GM18861 (cell line): ENCODE results near the gene DST.

Source experiments
- ATAC-seq: cut with Tn5 transposase; IDR thresholded peaks from one replicate; pipeline ENCODE4 v1.9.1; 2021; ENCODE audit not compliant: unreplicated experiment

The DST gene

GRCh38 chr6:56486681-56487080 lies 156.0 kb downstream of the DST start:
- ATAC-seq: no peak

GRCh38 chr6:56484669-56485068 lies 158.0 kb downstream of the DST start:
- no peak for ATAC-seq

- ATAC-seq: no peak
Measured at GRCh38 chr6:56483929-56484328, 158.8 kb downstream of the DST start.

GRCh38 chr6:56482525-56482924 lies 160.2 kb downstream of the DST start:
- ATAC-seq: no peak

- ATAC-seq: no peak
Measured at GRCh38 chr6:56481957-56482356, 160.7 kb downstream of the DST start.

- ATAC-seq: no peak
Measured at GRCh38 chr6:56480654-56481337, 161.9 kb downstream of the DST start.

- no peak for ATAC-seq
Measured at GRCh38 chr6:56480246-56480645, 162.4 kb downstream of the DST start.

GRCh38 chr6:56479381-56479780 lies 163.3 kb downstream of the DST start:
- ATAC-seq: no peak

GRCh38 chr6:56478202-56478601 lies 164.5 kb downstream of the DST start:
- no peak for ATAC-seq

- no peak for ATAC-seq
Measured at GRCh38 chr6:56477241-56477640, 165.4 kb downstream of the DST start.

- no peak for ATAC-seq
Measured at GRCh38 chr6:56475736-56476457, 166.8 kb downstream of the DST start.

GRCh38 chr6:56474532-56474931 lies 168.2 kb downstream of the DST start:
- no peak for ATAC-seq

GRCh38 chr6:56463443-56463842 lies 179.2 kb downstream of the DST start:
- ATAC-seq: no peak

GRCh38 chr6:56459030-56459805 lies 183.5 kb downstream of the DST start:
- no peak for ATAC-seq

GRCh38 chr6:56458324-56458884 lies 184.3 kb downstream of the DST start:
- no peak for ATAC-seq

GRCh38 chr6:56456785-56457184 lies 185.9 kb downstream of the DST start:
- ATAC-seq: no peak

GRCh38 chr6:56450882-56451739 lies 191.6 kb downstream of the DST start:
- ATAC-seq: no peak

- no peak for ATAC-seq
Measured at GRCh38 chr6:56450376-56450775, 192.3 kb downstream of the DST start.

- no peak for ATAC-seq
Measured at GRCh38 chr6:56448046-56448445, 194.6 kb downstream of the DST start.

GRCh38 chr6:56445818-56446217 lies 196.9 kb downstream of the DST start:
- ATAC-seq: no peak

- ATAC-seq: no peak
Measured at GRCh38 chr6:56444855-56445254, 197.8 kb downstream of the DST start.
